GM12878 (cell line): ENCODE measurements around the gene USP36. TPM values are rescaled to one million over a fixed set of nuclear protein-coding genes. Genes with fewer than 3 reads are reported as not detected.

Source experiments
- ATAC-seq: fragments of 200-7000 bp; cut with Tn5 transposase; 3 replicates; pipeline ENCODE4 v1.9.1; 2020; ENCODE audit warnings: mild to moderate bottlenecking, moderate library complexity
- BruUV-seq: library from RNA; stranded (reverse); fragments of 400-500 nt; replicated peaks from 2 replicates; lab custom pipeline; 2021; lab: Mats Ljungman, UMichigan
- CTCF ChIA-PET: fragments of 300-600 bp; sonication (Branson Sonifier 250); formaldehyde crosslinking; extraction: SDS; loops from one replicate; lab custom pipeline; 2021; ENCODE audit warnings: inconsistent platforms; lab: Yijun Ruan, JAX
- POLR2A ChIA-PET: fragments of 350-600 bp; formaldehyde crosslinking; extraction: SDS; loops from one replicate; lab custom pipeline; 2021; ENCODE audit warnings: inconsistent platforms; lab: Charles Lee
- RAD21 ChIA-PET: fragments of 300-600 bp; sonication (Branson Sonifier 250); formaldehyde crosslinking; loops from one replicate; lab custom pipeline; 2023; ENCODE audit warnings: antibody characterized with exemption; ENCODE audit not compliant: unreplicated experiment; lab: Charles Lee
- SMC1A ChIA-PET: fragments of 300-600 bp; sonication (Branson Sonifier 250); formaldehyde crosslinking; loops from one replicate; lab custom pipeline; 2023; ENCODE audit not compliant: unreplicated experiment, uncharacterized antibody; lab: Charles Lee
- DNase-seq: peaks from one replicate; pipeline ENCODE4 v3.0.0-alpha.2; 2011; ENCODE audit warnings: low read depth, low spot score
- FAIRE-seq: peaks from 3 replicates; lab custom pipeline; 2011; peaks lifted over from hg19 to GRCh38; lab: Jason Lieb, UNC
- H2AFZ ChIP-seq: 2 replicates; pipeline ENCODE4 v1.6.0; 2011; ENCODE audit warnings: low read depth, low read length, control low read depth; ENCODE audit not compliant: control insufficient read depth
- H3K27ac ChIP-seq: 2 replicates; pipeline ENCODE4 v1.5.1; 2011; ENCODE audit warnings: control low read depth; ENCODE audit not compliant: control insufficient read depth, insufficient read depth
- H3K27me3 ChIP-seq, 2 experiments: replicated peaks in 1 of 2; 2 replicates each; pipeline versions ENCODE4 v1.6.0 to v1.6.1; 2011; ENCODE audit warnings: low read length in 1 of 2; ENCODE audit not compliant: control insufficient read depth in 2 of 2, insufficient read depth in 2 of 2
- H3K36me3 ChIP-seq, 2 experiments: 2 replicates each; pipeline ENCODE4 v1.5.1; 2011; ENCODE audit warnings: low read length in 1 of 2; ENCODE audit not compliant: control insufficient read depth in 2 of 2, insufficient read depth in 2 of 2
- H3K4me1 ChIP-seq: 2 replicates; pipeline ENCODE4 v1.6.1; 2011; ENCODE audit warnings: mild to moderate bottlenecking, low read length, moderate library complexity, mixed read lengths; ENCODE audit not compliant: control insufficient read depth, insufficient read depth
- H3K4me2 ChIP-seq: 2 replicates; pipeline ENCODE4 v1.6.0; 2011; ENCODE audit warnings: control low read depth; ENCODE audit not compliant: control insufficient read depth, insufficient read depth
- H3K4me3 ChIP-seq: fragments of 200-600 bp; sonication (generic); 2 replicates; pipeline ENCODE4 v1.5.1; 2016
- H3K79me2 ChIP-seq: 2 replicates; pipeline ENCODE4 v1.6.0; 2011; ENCODE audit warnings: low read length; ENCODE audit not compliant: control insufficient read depth, insufficient read depth
- H3K9ac ChIP-seq: 2 replicates; pipeline ENCODE4 v1.8.0; 2011; ENCODE audit warnings: low read length, control low read depth, mixed read lengths; ENCODE audit not compliant: control insufficient read depth, insufficient read depth
- H3K9me3 ChIP-seq: replicated peaks from 3 replicates; pipeline ENCODE4 v1.5.1; 2011; ENCODE audit warnings: mild to moderate bottlenecking, low read length; ENCODE audit not compliant: control insufficient read depth, insufficient read depth
- H4K20me1 ChIP-seq: 2 replicates; pipeline ENCODE4 v1.6.0; 2011; ENCODE audit not compliant: control insufficient read depth, insufficient read depth
- PAX5 ChIP-seq: IDR thresholded peaks from 2 replicates; pipeline ENCODE4 v1.6.1; 2011; ENCODE audit warnings: low read depth, low read length, borderline replicate concordance
- POLR2AphosphoS2 ChIP-seq: IDR thresholded peaks from 2 replicates; pipeline ENCODE4 v1.6.1; 2011; ENCODE audit warnings: low read depth, mild to moderate bottlenecking, low read length, improper control_type of control experiment, moderate library complexity
- RFX5 ChIP-seq: IDR thresholded peaks from 2 replicates; pipeline ENCODE4 v1.6.1; 2011; ENCODE audit warnings: low read depth, low read length, improper control_type of control experiment
- WGBS: methylation state at CpG from one replicate; pipeline ENCODE4 v1.1.6; 2016; ENCODE audit warnings: low lambda C conversion rate; ENCODE audit not compliant: insufficient replicate concordance, insufficient coverage; ENCODE audit errors: missing lambda C conversion rate; 5-methylcytosine and 5-hydroxymethylcytosine counted together
- in situ Hi-C: fragments of 300-500 bp; cut with MboI; formaldehyde crosslinking; loops from 9 replicates; pipeline ENCODE4 v1.14.3; 2018; ENCODE audit warnings: mixed read lengths
- intact Hi-C: fragments of 100-400 bp; cut with micrococcal nuclease; formaldehyde crosslinking; loops from one replicate; pipeline ENCODE4 v1.14.2; 2022; ENCODE audit not compliant: unreplicated experiment
- polyA plus RNA-seq, 11 experiments: library from polyadenylated mRNA; depleted of rRNA in 4 of 11; unstranded in 6 of 11; stranded (reverse) in 5 of 11; fragments of >200 nt; fragmentation: Nextera tagmentation in 4 of 11; fragmentation: Illumina TruSeq in 1 of 11; extraction: Ambion mirVana in 4 of 11; extraction: Trizol in 1 of 11; gene quantifications; 1 replicate in 1 of 11; 2 replicates in 10 of 11; pipeline versions ENCODE4 v1.2.1 to v1.2.3, GENCODE V29; 2011 to 2016; ENCODE audit warnings: inconsistent platforms in 2 of 11, missing spikeins in 2 of 11, low read depth in 1 of 11
- total RNA-seq, 4 experiments: library from RNA; depleted of rRNA in 3 of 4; stranded (reverse); fragments of >200 nt in 3 of 4; fragmentation: Illumina TruSeq in 1 of 4; extraction: Trizol in 1 of 4; gene quantifications; 2 replicates each; pipeline versions ENCODE4 v1.2.1 to v1.2.3, GENCODE V29; 2013 to 2021
- TF ChIP-seq, protein P1 (sequence below): fragments of 450-650 bp; formaldehyde crosslinking; IDR thresholded peaks from 2 replicates; pipeline ENCODE4 v1.4.0; 2022; ENCODE audit warnings: mild to moderate bottlenecking, moderate library complexity
- TF ChIP-seq, protein P2 (sequence below): fragments of 450-650 bp; IDR thresholded peaks from 2 replicates; pipeline ENCODE4 v1.6.1; 2017; ENCODE audit warnings: mild to moderate bottlenecking, moderate library complexity

The USP36 gene
- total and polyA plus RNA-seq, 10 of the 15 experiments (the other 5 are each of a cell fraction or from before 2014, with no cell fraction given) = 7.2 to 65.7 (median 33.6) TPM

DNA sequence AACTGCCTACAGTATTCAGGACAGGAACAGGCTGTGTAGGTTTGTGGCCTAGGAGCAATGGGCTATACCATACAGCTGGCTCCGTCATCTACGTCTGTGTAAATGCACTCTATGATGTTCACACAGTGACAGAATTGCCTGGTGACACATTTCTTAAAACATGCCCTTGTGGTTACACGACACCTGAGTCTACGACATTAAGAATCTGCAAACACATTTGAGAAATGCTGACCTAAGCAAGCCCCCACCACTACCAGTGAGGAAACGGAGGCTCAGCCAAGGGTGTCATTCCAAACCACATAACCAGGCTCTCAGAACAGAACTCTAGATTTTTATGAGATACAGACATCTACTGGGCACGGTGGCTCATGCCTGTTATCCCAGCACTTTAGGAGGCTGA lies 23.5 kb downstream of the USP36 start:
- TF ChIP-seq PAX5 (no peak), RFX5 (no peak)
- TF ChIP-seq, protein P1, sequence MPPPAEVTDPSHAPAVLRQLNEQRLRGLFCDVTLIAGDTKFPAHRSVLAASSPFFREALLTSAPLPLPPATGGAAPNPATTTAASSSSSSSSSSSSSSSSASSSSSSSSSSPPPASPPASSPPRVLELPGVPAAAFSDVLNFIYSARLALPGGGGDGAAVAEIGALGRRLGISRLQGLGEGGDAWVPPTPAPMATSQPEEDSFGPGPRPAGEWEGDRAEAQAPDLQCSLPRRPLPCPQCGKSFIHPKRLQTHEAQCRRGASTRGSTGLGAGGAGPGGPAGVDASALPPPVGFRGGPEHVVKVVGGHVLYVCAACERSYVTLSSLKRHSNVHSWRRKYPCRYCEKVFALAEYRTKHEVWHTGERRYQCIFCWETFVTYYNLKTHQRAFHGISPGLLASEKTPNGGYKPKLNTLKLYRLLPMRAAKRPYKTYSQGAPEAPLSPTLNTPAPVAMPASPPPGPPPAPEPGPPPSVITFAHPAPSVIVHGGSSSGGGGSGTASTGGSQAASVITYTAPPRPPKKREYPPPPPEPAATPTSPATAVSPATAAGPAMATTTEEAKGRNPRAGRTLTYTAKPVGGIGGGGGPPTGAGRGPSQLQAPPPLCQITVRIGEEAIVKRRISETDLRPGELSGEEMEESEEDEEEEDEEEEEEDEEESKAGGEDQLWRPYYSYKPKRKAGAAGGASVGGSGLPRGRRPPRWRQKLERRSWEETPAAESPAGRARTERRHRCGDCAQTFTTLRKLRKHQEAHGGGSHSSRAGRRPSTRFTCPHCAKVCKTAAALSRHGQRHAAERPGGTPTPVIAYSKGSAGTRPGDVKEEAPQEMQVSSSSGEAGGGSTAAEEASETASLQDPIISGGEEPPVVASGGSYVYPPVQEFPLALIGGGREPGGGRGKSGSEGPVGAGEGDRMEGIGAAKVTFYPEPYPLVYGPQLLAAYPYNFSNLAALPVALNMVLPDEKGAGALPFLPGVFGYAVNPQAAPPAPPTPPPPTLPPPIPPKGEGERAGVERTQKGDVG (CRISPR knock-in tag) = no peak
- ATAC-seq (no peak), FAIRE-seq (no peak), DNase-seq (no peak)
- Histone ChIP-seq H3K4me1 (no peaks in the 10 kb centered on the region; the same call in 1 of the 2 replicates), H4K20me1 (no peaks in the 10 kb centered on the region), H3K9ac (no peak overlapping the region), H2AFZ (no peak overlapping the region), H3K36me3 (peaks cover 41 to 56% of the 10 kb centered on the region in 2 experiments), H3K27ac (no peak overlapping the region), H3K4me3 (no peak overlapping the region), H3K9me3 (no peaks in the 10 kb centered on the region), H3K4me2 (no peak overlapping the region), H3K27me3 (no peaks in the 10 kb centered on the region), H3K79me2 (no peaks in the 10 kb centered on the region)
- ChIA-PET SMC1A (no interaction called here), RAD21 (no interaction called here), POLR2A (no interaction called here), CTCF (no interaction called here)
- intact Hi-C loops (no loop called here), in situ Hi-C loops (no loop called here)
- no TSS peak for BruUV-seq
- 82% methylated on average over 6 of the region's 6 CpGs for WGBS

DNA sequence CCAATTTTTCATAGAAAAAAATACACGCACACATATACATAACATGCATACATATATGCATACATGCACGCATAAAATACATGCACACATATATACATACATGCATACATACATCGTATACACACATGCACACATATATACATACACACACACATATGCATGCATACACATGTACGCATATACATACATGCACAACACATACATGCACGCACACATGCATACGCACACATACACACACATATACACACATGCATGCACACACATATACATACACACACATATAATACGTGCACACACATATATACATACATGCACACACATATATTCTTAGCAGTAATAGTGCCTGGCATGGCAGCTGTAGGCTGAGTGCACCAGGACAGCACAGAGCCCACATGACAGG lies 24.9 kb downstream of the USP36 start:
- ATAC-seq (no peak), DNase-seq (no peak), FAIRE-seq (no peak)
- ChIA-PET RAD21 (no interaction called here), SMC1A (no interaction called here), POLR2A (no interaction called here), CTCF (no interaction called here)
- H3K79me2 ChIP-seq = no peaks in the 10 kb centered on the region
- no peaks in the 10 kb centered on the region; the same call in 1 of the 2 replicates for H3K4me1 ChIP-seq
- H4K20me1 ChIP-seq = no peaks in the 10 kb centered on the region
- H3K4me2 ChIP-seq = no peak overlapping the region
- intact Hi-C loops (no loop called here), in situ Hi-C loops (no loop called here)
- BruUV-seq = no TSS peak
- no peak overlapping the region for H3K4me3 ChIP-seq
- 82% methylated on average over 7 of the region's 7 CpGs for WGBS
- H2AFZ ChIP-seq = no peak overlapping the region
- H3K27me3 ChIP-seq = no peaks in the 10 kb centered on the region
- H3K36me3 ChIP-seq = peaks cover 36 to 54% of the 10 kb centered on the region in 2 experiments
- no peak overlapping the region for H3K9ac ChIP-seq
- no peak overlapping the region for H3K27ac ChIP-seq
- no peaks in the 10 kb centered on the region for H3K9me3 ChIP-seq
- no peak for TF ChIP-seq POLR2AphosphoS2
- TF ChIP-seq, protein P2, sequence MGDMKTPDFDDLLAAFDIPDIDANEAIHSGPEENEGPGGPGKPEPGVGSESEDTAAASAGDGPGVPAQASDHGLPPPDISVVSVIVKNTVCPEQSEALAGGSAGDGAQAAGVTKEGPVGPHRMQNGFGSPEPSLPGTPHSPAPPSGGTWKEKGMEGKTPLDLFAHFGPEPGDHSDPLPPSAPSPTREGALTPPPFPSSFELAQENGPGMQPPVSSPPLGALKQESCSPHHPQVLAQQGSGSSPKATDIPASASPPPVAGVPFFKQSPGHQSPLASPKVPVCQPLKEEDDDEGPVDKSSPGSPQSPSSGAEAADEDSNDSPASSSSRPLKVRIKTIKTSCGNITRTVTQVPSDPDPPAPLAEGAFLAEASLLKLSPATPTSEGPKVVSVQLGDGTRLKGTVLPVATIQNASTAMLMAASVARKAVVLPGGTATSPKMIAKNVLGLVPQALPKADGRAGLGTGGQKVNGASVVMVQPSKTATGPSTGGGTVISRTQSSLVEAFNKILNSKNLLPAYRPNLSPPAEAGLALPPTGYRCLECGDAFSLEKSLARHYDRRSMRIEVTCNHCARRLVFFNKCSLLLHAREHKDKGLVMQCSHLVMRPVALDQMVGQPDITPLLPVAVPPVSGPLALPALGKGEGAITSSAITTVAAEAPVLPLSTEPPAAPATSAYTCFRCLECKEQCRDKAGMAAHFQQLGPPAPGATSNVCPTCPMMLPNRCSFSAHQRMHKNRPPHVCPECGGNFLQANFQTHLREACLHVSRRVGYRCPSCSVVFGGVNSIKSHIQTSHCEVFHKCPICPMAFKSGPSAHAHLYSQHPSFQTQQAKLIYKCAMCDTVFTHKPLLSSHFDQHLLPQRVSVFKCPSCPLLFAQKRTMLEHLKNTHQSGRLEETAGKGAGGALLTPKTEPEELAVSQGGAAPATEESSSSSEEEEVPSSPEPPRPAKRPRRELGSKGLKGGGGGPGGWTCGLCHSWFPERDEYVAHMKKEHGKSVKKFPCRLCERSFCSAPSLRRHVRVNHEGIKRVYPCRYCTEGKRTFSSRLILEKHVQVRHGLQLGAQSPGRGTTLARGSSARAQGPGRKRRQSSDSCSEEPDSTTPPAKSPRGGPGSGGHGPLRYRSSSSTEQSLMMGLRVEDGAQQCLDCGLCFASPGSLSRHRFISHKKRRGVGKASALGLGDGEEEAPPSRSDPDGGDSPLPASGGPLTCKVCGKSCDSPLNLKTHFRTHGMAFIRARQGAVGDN = no peak
